NCI-H345 (cell line): ENCODE results near the gene PPARA.

ENCODE experiments used
- DNase-seq: peaks from one replicate; lab custom pipeline; 2025; lab: John Stamatoyannopoulos, UW

Gene PPARA

GRCh38 chr22:46145361-46145851, 4.9 kb upstream of the PPARA start:
- no peak for DNase-seq

GRCh38 chr22:46145896-46146295, 4.4 kb upstream of the PPARA start:
- no peak for DNase-seq

- no peak for DNase-seq
Observed at GRCh38 chr22:46146329-46146728, 4.0 kb upstream of the PPARA start.

DNA sequence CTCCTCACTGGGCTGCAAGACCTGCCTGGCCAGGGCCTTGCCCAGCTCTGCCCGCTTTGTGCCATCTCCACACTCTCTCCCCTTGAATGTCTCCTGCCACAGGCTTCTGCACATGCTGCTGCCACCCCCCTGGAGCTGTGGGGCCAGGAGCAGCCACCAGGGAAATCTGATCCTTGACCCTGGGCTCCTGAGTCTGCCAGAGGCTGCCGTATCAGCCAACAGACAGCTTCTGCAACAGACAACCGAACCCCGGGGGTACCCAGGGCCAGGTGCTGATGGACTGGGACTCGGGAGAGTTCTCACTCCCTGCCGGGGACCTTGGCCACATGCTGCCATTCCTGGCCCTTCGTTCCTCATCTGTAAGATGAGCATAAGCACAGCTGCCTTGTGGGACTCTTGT, 3.3 kb upstream of the PPARA start:
- no peak for DNase-seq

DNA sequence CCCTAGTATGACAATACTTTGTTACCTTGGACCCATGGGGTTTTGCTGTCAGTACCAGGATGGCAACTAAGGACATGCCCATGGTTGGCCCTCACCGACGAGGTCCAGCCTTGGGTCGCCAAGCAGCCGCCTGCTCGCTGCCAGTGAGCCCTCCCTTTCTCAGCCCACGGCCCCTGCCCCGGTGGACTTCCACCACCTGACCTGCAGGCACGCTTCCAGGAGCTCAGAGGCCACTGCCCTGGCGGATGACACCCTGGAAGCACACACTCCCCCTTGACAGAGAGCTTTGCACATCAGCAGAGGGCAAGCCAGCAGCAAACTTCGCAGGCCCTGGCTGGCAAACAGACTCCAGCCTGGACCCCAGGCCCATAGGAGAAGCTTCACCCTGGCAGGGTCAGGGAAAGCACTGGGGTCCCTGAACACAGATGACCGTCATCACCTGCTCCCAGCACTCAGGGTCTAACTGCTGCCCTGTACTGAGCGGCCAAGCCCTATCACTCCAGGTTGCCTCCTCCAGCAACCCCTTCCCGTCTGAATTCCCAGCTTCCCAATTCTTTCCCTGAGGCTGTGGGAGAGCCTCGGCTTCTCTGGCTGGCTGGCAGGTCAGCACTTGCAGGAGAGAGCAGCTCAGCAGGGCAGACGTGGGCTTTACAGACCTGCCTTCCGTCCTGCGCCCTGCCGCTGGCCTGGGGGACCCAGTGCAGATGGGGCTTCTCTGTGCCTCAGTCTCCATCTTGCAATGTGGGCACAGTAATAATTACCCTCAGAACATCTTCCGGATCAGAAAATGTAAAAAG, 2.7 kb upstream of the PPARA start:
- DNase-seq, result no peak

GRCh38 chr22:46148336-46148735, 2.0 kb upstream of the PPARA start:
- no peak for DNase-seq

DNA sequence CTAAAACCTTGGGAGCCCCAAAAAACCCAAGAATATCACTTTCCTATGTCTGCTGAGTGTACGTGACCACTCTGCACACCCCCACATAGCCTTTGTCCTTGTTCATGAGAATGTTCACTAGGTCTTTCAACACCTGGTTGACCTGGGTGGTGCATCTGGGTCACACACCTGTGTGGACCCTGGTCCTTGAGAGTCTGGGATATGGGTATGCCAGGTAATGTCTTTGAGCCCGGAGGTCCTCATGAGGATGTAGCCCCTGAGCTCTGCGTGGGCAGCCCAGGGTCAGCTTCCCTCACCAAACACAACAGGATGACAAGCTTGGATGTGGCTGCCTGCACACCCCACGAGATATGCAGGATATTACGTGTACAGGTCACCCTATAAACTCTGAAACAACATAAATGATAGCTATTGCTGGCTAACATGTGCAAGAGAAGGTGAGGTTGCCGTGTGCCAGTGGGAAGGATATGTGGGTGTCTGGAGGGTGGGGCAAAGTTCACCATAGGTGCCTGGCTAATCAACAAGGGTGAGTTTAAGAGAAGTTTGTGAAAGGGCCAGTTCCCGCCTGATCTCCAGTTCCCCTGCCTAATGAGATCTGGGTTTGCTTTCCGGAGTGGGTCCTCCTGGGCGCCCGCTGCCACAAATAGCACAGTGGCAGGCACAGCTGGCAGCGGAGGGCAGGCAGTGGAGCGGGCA, 1.4 kb upstream of the PPARA start:
- no peak for DNase-seq

DNA sequence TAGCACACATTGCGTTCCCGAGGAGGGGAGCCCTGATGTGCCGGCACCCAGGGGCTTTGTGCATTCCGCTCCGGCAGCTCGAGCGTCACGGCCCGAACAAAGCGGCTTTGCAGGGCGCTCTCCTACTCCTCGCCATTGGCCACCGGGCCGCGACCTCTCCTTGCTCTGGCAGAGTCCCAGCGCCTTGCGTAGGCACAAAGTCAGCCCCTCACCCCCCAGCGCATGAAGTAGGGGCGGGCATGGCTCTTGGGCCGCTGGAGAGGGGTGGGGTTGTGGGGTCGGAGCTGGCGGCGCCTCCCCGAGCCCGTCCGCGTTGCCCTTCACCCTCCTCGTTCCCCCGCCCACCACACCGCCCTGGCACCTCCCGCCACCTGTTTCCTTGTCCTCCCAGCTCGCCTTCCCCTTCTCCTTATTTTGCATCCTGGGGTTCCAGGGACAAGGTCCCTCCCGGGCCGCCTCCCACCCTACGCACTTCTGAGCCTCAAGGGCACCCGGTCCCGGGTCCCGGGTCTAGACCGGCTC, 753 bp upstream of the PPARA start:
- peak; percentile 52 for DNase-seq

- peak; percentile 4 for DNase-seq
Observed at GRCh38 chr22:46150655-46151477, 540 bp downstream of the PPARA start.

DNA sequence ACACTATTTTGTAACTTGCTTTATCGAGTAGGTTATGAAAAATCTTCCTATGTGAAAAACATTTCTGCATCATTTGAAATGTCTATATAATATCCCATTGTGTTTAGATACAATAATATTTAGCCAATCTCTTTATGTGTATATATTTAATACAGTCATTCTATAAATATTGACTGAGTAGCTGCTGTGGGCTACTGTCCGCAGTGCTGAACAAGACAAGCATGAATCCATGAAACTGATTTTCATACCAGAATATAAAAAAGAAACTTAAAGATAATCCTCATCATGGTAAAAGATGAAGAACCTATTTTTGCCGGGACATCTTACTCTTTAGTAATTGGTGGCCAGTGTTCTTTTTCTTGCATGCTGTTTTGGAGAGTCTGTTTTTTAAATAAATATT, 3.6 kb downstream of the PPARA start:
- DNase-seq, result no peak

DNA sequence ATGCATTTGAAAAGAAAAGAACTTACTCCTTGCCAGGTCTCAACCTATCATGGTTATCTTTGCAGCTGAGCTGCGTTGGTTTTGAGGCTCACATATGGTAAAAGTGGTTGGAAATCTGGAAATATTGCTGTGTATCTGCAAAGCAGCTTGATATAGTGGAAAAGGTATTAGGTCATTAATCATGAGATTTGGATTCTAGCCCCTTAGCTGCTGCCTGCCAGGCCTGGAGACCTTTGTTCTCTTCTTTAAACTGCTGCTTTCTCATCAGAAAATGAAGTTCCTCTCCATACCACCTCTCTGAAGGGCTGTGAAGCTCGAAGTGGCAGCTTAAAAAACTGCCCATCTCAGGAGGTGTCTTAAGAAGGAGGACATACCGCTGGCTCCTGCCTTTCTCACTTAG, 5.7 kb downstream of the PPARA start:
- no peak for DNase-seq

DNA sequence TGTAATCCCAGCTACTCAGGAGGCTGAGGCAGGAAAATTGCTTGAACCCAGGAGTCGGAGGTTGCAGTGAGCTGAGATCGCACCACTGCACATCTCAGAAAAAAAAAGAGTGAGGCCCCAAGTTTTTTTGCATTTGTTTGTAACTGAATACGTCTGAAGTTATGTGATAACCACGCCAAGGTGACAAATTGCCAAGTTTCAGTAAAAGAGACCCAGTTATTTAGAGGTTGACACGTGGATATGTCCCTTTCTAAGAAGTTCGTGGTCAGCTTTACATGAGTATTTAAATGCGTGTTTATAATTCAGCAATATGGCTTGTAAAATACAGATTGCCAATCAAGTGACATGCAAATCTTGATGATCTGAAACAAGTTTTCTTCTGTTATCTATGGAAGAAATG, 8.0 kb downstream of the PPARA start:
- no peak for DNase-seq

GRCh38 chr22:46159212-46159611, 8.9 kb downstream of the PPARA start:
- no peak for DNase-seq

DNA sequence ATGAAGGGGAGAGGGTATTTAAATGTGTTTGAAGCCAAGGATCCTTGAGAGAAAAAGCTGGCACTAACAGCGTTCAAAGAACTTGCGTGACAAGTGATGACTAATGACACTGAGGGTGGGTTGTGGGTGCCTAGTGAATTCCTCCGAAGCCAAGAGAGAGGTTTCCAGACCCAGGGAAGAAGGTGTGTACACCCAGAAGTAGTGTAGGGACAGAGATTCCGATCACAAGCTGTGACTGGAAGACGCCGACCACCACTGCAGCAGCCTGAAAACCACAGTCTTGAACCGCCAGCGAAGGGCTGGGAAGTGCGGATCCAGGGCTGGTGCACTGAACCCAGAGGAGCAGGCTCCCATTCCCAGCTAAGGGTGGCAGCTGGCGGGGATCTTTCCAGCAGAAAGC, 9.5 kb downstream of the PPARA start:
- no peak for DNase-seq

GRCh38 chr22:46162285-46162684, 12.0 kb downstream of the PPARA start:
- DNase-seq, result peak; percentile 53

DNA sequence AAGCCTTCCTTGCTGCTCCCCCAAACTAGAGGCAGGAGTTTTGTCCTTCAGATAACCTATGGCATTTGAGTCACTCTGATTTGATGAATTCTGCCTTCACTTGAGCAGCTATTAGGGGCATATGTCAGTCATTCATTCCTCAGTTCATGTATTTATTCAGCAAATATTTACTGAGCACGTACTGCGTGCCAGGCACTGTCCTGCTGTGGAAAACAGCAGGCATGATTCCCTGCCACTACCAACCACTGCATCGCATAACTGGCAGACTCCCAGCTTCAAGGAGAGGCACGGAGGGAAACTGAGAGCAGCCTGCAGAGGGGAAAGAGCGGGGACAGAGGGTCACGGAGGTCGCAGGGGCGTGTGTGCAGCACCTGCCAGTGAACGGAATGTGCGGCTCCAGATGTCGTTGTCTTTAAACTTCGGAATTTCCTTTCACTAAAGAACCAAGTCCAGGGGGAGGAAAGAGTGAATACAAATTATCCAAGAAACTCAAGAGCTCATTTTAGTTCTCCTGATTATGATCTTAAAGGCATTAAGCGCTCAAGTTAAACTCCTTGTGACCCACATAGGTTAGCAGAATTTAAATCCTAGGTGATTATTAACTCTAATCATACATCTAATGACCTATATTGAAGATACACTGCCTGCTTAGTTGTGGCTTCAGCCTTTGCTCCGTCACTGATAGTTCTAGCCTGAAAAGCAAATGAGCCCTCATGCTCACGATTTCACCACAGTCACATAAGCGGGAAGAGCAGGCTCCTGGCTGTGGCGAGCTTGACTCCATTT, 12.6 kb downstream of the PPARA start:
- peak; percentile 10 for DNase-seq

DNA sequence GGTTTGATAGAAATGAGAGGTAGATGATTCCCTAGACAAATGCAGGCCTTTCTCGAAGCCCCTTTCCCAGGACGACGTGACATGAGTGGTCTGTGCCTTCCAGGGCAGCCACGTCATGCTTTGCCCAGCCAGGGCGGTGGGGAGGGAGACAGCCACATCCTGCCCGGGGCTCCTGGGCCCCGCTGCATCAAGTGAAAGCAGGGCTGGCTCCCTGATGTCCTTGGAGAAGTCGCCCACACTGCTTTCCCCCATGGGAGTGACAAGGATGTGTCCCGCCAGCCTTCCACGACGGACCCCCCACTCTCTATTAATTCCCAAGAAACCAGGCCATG, 13.2 kb downstream of the PPARA start:
- no peak for DNase-seq

DNA sequence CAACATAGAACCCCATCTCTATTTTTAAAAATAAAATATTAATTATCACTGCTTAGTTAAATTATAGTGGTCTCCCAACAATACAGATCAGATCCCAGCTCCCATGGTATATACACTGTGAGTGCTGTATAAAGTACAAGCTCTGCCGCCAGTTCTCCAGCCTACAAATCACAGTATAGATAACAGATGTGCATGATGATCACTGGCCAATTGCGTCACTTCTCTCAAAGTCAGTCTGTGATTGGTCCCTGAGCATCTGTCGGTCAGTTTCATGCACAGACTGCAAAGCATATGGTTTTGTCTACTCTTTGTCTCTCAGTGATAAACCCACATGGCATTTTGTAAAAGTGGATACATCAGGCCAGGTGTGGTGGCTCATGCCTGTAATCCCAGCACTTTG, 15.7 kb downstream of the PPARA start:
- no peak for DNase-seq

- no peak for DNase-seq
Observed at GRCh38 chr22:46169628-46170027, 19.3 kb downstream of the PPARA start.

DNA sequence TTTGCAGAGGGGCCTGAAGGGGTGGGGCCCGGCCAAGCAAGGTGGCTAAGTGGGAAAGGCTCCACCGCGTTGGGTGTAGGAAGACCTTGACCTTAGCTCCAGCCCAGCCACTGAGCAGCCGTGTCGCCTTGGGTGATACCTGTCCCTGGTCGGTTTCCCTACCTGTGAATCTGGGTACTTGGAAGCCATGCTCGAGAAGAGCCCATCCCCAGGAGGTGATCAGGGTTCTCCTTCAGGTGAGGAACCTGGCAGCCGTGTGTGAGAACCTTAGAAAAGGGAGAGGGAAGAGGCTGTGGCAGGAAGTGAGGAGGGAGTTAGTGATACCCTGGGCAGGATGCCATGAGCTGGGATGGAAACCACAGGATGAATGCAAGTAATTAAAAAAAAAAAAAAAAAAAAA, 21.6 kb downstream of the PPARA start:
- no peak for DNase-seq

DNA sequence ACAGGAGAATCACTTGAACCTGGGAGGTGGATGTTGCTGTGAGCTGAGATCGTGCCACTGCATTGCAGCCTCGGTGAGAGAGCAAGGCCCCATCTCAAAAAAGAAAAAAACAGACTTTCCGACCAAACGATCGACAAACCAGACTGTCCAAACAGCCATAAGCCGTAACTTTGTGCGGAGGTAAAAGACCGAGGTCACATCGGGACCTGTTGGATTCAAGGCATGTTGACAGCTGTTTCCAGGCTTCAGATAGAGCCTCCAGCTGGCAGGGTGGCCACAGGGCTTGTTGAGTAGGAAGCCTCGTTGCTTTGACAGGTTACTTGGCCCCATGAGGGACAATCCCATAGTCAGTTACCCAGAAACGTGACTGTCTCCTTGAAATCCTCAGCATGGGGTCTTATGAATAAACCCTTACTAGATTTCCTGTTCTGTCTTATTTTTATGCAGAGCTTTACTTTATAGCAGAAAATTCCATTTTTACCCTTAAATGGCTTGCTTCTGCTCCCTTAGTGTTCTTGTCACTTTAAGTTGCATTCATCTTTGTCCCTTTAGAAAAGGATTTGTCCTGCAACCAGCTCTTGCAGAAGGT, 22.3 kb downstream of the PPARA start:
- no peak for DNase-seq
